HFF-Myc (cell line): ENCODE data around the gene OR7C1.
"Not testable (repeated sequence)": the region's sequence is repeated elsewhere in the genome, so short reads cannot be mapped to it uniquely, and the experiment has no call there.

Experiments used
- DNase-seq: peaks from one replicate; pipeline ENCODE4 v3.0.0-alpha.2; 2011; ENCODE audit warnings: low read depth; ENCODE audit errors: extremely low read depth
- H3K4me3 ChIP-seq: replicated peaks from 2 replicates; pipeline ENCODE4 v1.5.1; 2011; ENCODE audit warnings: low read depth, mild to moderate bottlenecking, control low read depth, low read length
- CTCF ChIP-seq: IDR thresholded peaks from 2 replicates; pipeline ENCODE4 v1.5.1; 2012; ENCODE audit warnings: mild to moderate bottlenecking, low read depth, low read length, control low read depth; ENCODE audit errors: missing control alignments

The OR7C1 gene

DNA sequence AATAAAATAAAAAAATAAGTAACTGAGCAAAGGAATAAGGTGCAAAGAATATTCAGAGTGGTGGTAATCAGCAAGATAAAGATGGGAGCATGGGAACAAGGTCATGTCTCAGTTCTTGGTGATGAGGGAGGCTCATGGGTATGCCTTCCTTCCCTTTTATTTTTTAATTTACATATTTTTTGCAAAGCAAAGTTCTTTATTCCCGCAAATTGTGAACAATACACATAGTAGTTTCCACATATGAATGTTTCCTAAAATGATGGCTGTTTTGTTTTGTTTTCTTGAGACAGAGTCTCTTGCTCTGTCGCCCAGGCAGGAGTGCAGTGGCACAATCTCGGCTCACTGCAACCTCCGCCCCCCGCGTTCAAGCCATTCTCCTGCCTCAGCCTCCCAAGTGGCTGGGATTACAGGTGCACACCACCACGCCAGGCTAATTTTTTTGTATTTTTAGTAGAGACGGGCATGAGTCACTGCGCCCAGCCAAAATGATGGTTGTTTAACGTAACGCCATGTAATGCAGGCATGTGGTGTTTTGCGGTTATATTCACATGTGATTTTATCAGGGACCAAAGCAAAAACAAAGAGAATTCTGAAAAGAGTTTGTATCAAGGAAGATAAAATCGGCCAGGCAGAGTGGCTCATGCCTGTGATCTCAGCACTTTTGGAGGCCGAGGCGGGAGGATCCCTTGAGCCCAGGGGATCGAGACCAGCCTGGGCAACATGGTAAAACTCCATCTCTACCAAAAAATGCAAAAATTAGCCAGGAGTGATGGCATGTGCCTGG lies 52.2 kb downstream of the OR7C1 start:
- no peak for TF ChIP-seq CTCF
- H3K4me3 ChIP-seq: no peak overlapping the region
- no peak for DNase-seq

- not testable (repeated sequence) for DNase-seq, H3K4me3 ChIP-seq
Observed at GRCh38 chr19:14781713-14782536, 53.1 kb downstream of the OR7C1 start.

- not testable (repeated sequence) for H3K4me3 ChIP-seq, DNase-seq
Observed at GRCh38 chr19:14780622-14781225, 54.3 kb downstream of the OR7C1 start.

DNA sequence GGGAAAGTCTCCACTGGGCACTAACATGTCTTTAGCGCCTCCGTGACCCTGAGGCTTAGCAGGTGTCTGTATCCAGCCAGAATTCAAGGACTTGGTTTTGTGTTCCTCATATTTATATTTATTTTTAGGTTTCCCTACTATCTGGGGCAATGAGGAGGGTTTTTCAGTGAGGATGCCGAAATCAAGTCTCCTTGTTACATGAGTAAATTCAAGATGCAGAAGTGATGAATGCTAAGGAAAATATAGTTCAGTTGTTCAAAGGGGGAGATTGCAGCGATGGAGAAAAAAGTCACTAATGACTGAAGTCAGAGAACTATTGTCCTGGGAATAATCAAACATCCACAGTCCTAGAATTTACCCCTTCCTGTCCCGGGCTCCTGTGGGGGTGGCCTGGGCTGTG lies 55.8 kb downstream of the OR7C1 start:
- DNase-seq: no peak
- no peak for TF ChIP-seq CTCF

DNA sequence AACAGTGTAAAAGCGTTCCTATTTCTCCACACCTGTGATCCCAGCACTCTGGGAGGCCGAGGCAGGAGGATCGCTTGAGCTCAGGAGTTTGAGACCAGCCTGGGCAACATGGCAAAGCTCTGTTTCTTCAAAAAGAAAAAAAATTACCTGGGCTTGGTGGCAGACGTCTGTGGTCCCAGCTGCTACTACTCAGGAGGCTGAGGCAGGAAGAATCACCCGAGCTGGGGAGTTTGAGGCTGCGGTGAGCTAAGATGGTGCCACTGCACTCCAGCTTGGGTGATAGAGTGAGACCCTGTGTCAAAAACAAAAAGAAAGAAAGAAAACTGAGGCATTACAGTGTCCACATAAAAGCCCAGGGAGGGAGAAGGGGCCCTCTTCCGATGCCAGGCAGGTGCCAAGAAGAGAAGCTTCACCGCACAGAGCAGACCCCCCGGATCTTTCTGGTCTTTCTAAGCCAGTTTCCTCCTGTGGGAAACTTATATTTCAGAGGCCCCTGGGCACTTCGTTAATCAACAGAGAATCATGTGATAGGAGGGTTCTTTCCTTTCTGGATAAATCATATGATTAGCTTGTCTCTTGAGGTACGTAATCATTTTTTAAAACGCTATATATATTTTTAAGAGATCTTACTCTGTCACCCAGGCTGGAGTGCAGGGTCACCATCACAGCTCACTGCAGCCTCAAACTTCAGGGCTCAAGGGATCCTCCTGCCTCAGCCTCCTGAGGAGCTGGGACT lies 56.7 kb downstream of the OR7C1 start, which contains the start of gene ADGRE2:
Gene ADGRE2 (minus strand): TSS at position 451 of the 736 bp plus-strand sequence. CDS start 1,804 bp downstream, outside the sequence.
- DNase-seq: not testable (repeated sequence)

More for the DNA sequence above, 55.8 kb downstream of the OR7C1 start:
- H3K4me3 ChIP-seq: no peak overlapping the region

GRCh38 chr19:14777645-14778044 lies 57.3 kb downstream of the OR7C1 start:
- H3K4me3 ChIP-seq, DNase-seq: not testable (repeated sequence)

More for the DNA sequence above, 56.7 kb downstream of the OR7C1 start, which contains the start of gene ADGRE2:
- not testable (repeated sequence) for H3K4me3 ChIP-seq

GRCh38 chr19:14775869-14776586 lies 59.0 kb downstream of the OR7C1 start:
- TF ChIP-seq CTCF: no peak
- DNase-seq: no peak
- peak overlapping the region; percentile 59 for H3K4me3 ChIP-seq

DNA sequence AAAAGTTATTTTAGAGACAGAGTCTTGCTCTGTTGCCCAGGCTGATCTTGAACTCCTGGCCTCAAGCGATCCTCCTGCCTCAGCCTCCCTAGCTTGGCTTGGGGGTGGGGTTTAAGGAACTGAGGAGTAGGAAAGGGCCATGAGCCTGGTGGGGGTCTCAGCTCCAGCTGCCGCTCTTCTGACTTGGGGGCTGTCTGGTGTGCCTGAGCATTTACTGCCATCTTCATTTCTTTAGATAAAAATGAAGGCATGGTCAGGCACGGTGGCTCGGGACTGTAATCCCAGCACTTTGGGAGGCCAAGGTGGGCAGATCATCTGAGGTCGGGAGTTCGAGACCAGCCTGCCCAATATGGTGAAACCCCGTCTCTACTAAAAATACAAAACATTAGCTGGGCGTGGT lies 59.7 kb downstream of the OR7C1 start:
- H3K4me3 ChIP-seq: peak overlapping the region; percentile 59
- DNase-seq: not testable (repeated sequence)
